H1 (cell line): ENCODE measurements around the gene PRR5L. TPM values are rescaled to one million over a fixed set of nuclear protein-coding genes. Genes with fewer than 3 reads are reported as not detected.

Source experiments
- BCL11A ChIP-seq, 2 experiments: IDR thresholded peaks; one replicate each; pipeline ENCODE4 v1.6.1; 2011; ENCODE audit warnings: low read depth in 2 of 2, low read length in 2 of 2, mild to moderate bottlenecking in 2 of 2
- BRCA1 ChIP-seq: IDR thresholded peaks from 2 replicates; pipeline ENCODE4 v1.6.1; 2012; ENCODE audit warnings: low read depth, low read length, improper control_type of control experiment
- CTBP2 ChIP-seq: IDR thresholded peaks from 2 replicates; pipeline ENCODE4 v1.7.0; 2011; ENCODE audit warnings: borderline replicate concordance, mild to moderate bottlenecking, moderate library complexity, mixed read lengths, low read length; ENCODE audit not compliant: insufficient read depth, insufficient read length
- GTF2F1 ChIP-seq: IDR thresholded peaks from 2 replicates; pipeline ENCODE4 v1.6.1; 2012; ENCODE audit warnings: low read depth, low read length, improper control_type of control experiment, borderline replicate concordance
- HDAC6 ChIP-seq: IDR thresholded peaks from one replicate; pipeline ENCODE4 v1.7.1; 2012; ENCODE audit warnings: low read depth, mild to moderate bottlenecking, inconsistent platforms, low read length, moderate library complexity
- KDM1A ChIP-seq: fragments of 200-600, 300-600 bp; sonication (generic); IDR thresholded peaks from 2 replicates; pipeline ENCODE4 v1.7.1; 2016; ENCODE audit warnings: mild to moderate bottlenecking, low read length, borderline replicate concordance
- NANOG ChIP-seq: IDR thresholded peaks from 2 replicates; pipeline ENCODE4 v1.6.1; 2011; ENCODE audit warnings: low read length, low read depth, mild to moderate bottlenecking, inconsistent platforms; ENCODE audit not compliant: insufficient read depth, poor library complexity, severe bottlenecking
- POU5F1 ChIP-seq: IDR thresholded peaks from 2 replicates; pipeline ENCODE4 v1.6.1; 2011; ENCODE audit warnings: low read depth, mild to moderate bottlenecking, low read length, moderate library complexity
- RAD21 ChIP-seq, 2 experiments: IDR thresholded peaks in 1 of 2; conservative IDR thresholded peaks in 1 of 2; 2 replicates each; pipeline ENCODE4 v1.6.1; 2011; ENCODE audit warnings: low read depth in 2 of 2, low read length in 2 of 2, improper control_type of control experiment in 1 of 2, inconsistent platforms in 1 of 2, mild to moderate bottlenecking in 1 of 2, moderate library complexity in 1 of 2
- RNF2 ChIP-seq: fragments of 200-900, 300-1000 bp; sonication (generic); IDR thresholded peaks from 2 replicates; pipeline ENCODE4 v1.7.1; 2016; ENCODE audit warnings: borderline replicate concordance, low read depth, mild to moderate bottlenecking, antibody characterized with exemption, low read length; ENCODE audit not compliant: poor library complexity, severe bottlenecking; ENCODE audit errors: missing control alignments
- polyA plus RNA-seq, 7 experiments: library from polyadenylated mRNA; depleted of rRNA in 3 of 7; stranded (reverse) in 5 of 7; unstranded in 2 of 7; fragments of >200 nt in 5 of 7; fragments of 200-250 nt in 2 of 7; gene quantifications; 1 replicate in 5 of 7; 2 replicates in 1 of 7; 4 replicates in 1 of 7; pipeline versions ENCODE4 v1.2.1 to v1.2.3, GENCODE V29; 2011 to 2013; ENCODE audit warnings: missing spikeins in 2 of 7, mixed read lengths in 2 of 7
- total RNA-seq: library from RNA; stranded (reverse); fragmentation: NEBNext Ultra II Directional; extraction: Animal tissue kit (Norgen Biotek cat#: 25700); gene quantifications from 2 replicates; pipeline ENCODE4 v1.2.1, GENCODE V29; 2021

The PRR5L gene
- total and polyA plus RNA-seq, 2 of the 8 experiments (the other 6 are each of a cell fraction or from before 2014, with no cell fraction given), result 6.6 to 10.1 TPM

DNA sequence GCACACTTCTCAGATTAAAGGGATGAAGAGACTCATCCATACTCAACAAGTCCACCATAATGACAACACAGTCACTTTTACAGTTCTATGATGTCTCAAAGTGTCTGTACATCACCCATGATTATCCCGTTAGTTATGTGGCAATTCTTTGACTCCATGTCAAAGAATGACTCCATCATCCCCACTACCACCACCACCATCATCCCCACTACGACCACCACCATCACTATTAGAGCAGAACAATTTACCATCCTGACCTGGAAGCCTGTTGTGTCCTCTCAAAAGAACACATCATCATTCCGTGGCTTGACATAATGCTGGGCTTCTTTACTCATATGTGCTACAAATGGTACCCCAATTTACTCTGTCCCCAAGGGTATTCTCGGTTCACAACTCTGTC, 13.7 kb downstream of the PRR5L start (continued):
- TF ChIP-seq RAD21 (IDR thresholded peaks at IDR 0.05 in 1 of 2, conservative IDR thresholded peaks at IDR 0.05 in 1 of 2; ENCODE audit: low read depth in 2 of 2, low read length in 2 of 2) (no peak), POU5F1 (no peak), RNF2 (no peak), GTF2F1 (no peak), KDM1A (no peak), BRCA1 (no peak), CTBP2 (no peak), BCL11A (IDR thresholded peaks at IDR 0.05; ENCODE audit: low read depth in 2 of 2, low read length in 2 of 2) (no peak), NANOG (no peak), HDAC6 (no peak)
